Body of pancreas (tissue), 4 donors: ENCODE data around the gene PODXL.

Experiments
- CTCF ChIP-seq, 7 experiments: fragments of 450-650 bp in 4 of 7; fragments of 200-600 bp in 3 of 7; sonication (generic) in 3 of 7; IDR thresholded peaks; one replicate each; pipeline ENCODE4 v1.5.1; 2016 to 2019; ENCODE audit warnings: antibody characterized with exemption in 7 of 7
- POLR2A ChIP-seq, 3 donors: fragments of 450-650 bp; IDR thresholded peaks; one replicate each; pipeline ENCODE4 v1.6.1; 2016; ENCODE audit warnings: antibody characterized with exemption in 3 of 3, mild to moderate bottlenecking in 2 of 3

GRCh38 chr7:131505636-131506557 lies 50.5 kb downstream of the PODXL start:
- TF ChIP-seq POLR2A (IDR thresholded peaks at IDR 0.05) (no peak), CTCF (IDR thresholded peaks at IDR 0.05) (no peak)
